Mucosa of gallbladder (tissue), 1 donor: ENCODE data around the gene SFMBT1. TPM values are rescaled to one million over a fixed set of nuclear protein-coding genes. Genes with fewer than 3 reads are reported as not detected.
"Not testable (repeated sequence)": the region's sequence is repeated elsewhere in the genome, so short reads cannot be mapped to it uniquely, and the experiment has no call there.

Experiments
- DNase-seq: peaks from one replicate; pipeline ENCODE4 v3.0.0-alpha.2; 2020; ENCODE audit warnings: low spot score
- total RNA-seq: library from RNA; stranded (reverse); gene quantifications from one replicate; pipeline ENCODE4 v1.2.1, GENCODE V29; 2021
- donor health status: DM: no; HTN: no; CAD: no.

Gene SFMBT1
- total RNA-seq, 1 donor from 2014 or later: 22.0 TPM

- DNase-seq: no peak
Measured at GRCh38 chr3:53035825-53036619, 9.9 kb downstream of the SFMBT1 start.

GRCh38 chr3:53035018-53035417, 10.9 kb downstream of the SFMBT1 start:
- DNase-seq: not testable (repeated sequence)

- DNase-seq: not testable (repeated sequence)
Measured at GRCh38 chr3:53034411-53034810, 11.5 kb downstream of the SFMBT1 start.

- DNase-seq: no peak
Measured at GRCh38 chr3:53032609-53033008, 13.3 kb downstream of the SFMBT1 start.

GRCh38 chr3:53030619-53031449, 15.0 kb downstream of the SFMBT1 start:
- no peak for DNase-seq

GRCh38 chr3:53028641-53029040, 17.2 kb downstream of the SFMBT1 start:
- no peak for DNase-seq

- no peak for DNase-seq
Measured at GRCh38 chr3:53027254-53027844, 18.5 kb downstream of the SFMBT1 start.

GRCh38 chr3:53026382-53027162, 19.3 kb downstream of the SFMBT1 start:
- no peak for DNase-seq

- DNase-seq: no peak
Measured at GRCh38 chr3:53024315-53024714, 21.6 kb downstream of the SFMBT1 start.

- no peak for DNase-seq
Measured at GRCh38 chr3:53023072-53023823, 22.6 kb downstream of the SFMBT1 start.

- DNase-seq: no peak
Measured at GRCh38 chr3:53022647-53023046, 23.2 kb downstream of the SFMBT1 start.

GRCh38 chr3:53016236-53016635, 29.6 kb downstream of the SFMBT1 start:
- no peak for DNase-seq

GRCh38 chr3:53011324-53011723, 34.5 kb downstream of the SFMBT1 start:
- no peak for DNase-seq

GRCh38 chr3:53009826-53010539, 35.9 kb downstream of the SFMBT1 start:
- no peak for DNase-seq

- no peak for DNase-seq
Measured at GRCh38 chr3:53008932-53009331, 36.9 kb downstream of the SFMBT1 start.

GRCh38 chr3:53005854-53006513, 39.9 kb downstream of the SFMBT1 start:
- no peak for DNase-seq

- DNase-seq: no peak
Measured at GRCh38 chr3:53005338-53005737, 40.5 kb downstream of the SFMBT1 start.

- DNase-seq: no peak
Measured at GRCh38 chr3:53003320-53003719, 42.6 kb downstream of the SFMBT1 start.

- peak; percentile 39 for DNase-seq
Measured at GRCh38 chr3:52998771-52999513, 46.9 kb downstream of the SFMBT1 start.
